ENCODE measurements around the gene JAKMIP1. TPM values are rescaled to one million over a fixed set of nuclear protein-coding genes. Genes with fewer than 3 reads are reported as not detected.

The JAKMIP1 gene
- total RNA-seq, 2 donors from 2014 or later = 0.10 to 0.21 TPM

GRCh38 chr4:6087669-6088341 lies 112.5 kb downstream of the JAKMIP1 start:
- DNase-seq (peak; percentile 36), ATAC-seq (peak in 1 of 2 donors; percentile 40)
- intact Hi-C loops (cut with DNase I) = loop anchor here in 1 of 2 donors (2.0 kb wide), 1 partner anchor 89 kb away; no protein-coding TSS in a partner anchor

- intact Hi-C loops (cut with DNase I) = loop anchor here in 1 of 2 donors (2.0 kb wide), 1 partner anchor 88 kb away; no protein-coding TSS in a partner anchor
- ATAC-seq = no peak
These were observed 113.5 kb downstream of the JAKMIP1 start for GRCh38 chr4:6086846-6087245.

GRCh38 chr4:6085691-6086628 lies 114.4 kb downstream of the JAKMIP1 start:
- DNase-seq (no peak), ATAC-seq (no peak)
- intact Hi-C loops (cut with DNase I) = loop anchor here in 1 of 2 donors (2.0 kb wide), 1 partner anchor 87 kb away; no protein-coding TSS in a partner anchor

More at GRCh38 chr4:6086846-6087245, 113.5 kb downstream of the JAKMIP1 start:
- no peak for DNase-seq

- intact Hi-C loops (cut with DNase I) = no loop called here
- DNase-seq (no peak), ATAC-seq (no peak)
These were observed 115.2 kb downstream of the JAKMIP1 start for GRCh38 chr4:6085028-6085690.

GRCh38 chr4:6079965-6080364 lies 120.4 kb downstream of the JAKMIP1 start:
- intact Hi-C loops (cut with DNase I) = no loop called here
- DNase-seq (no peak), ATAC-seq (no peak)

- no peak for DNase-seq
- intact Hi-C loops (cut with DNase I) = no loop called here
- ATAC-seq = no peak
These were observed 121.8 kb downstream of the JAKMIP1 start for GRCh38 chr4:6078560-6078959.

GRCh38 chr4:6076391-6076790 lies 124.0 kb downstream of the JAKMIP1 start:
- no peak for DNase-seq
- intact Hi-C loops (cut with DNase I) = no loop called here
- ATAC-seq = no peak

- intact Hi-C loops (cut with DNase I) = no loop called here
- ATAC-seq (no peak), DNase-seq (no peak)
These were observed 125.6 kb downstream of the JAKMIP1 start for GRCh38 chr4:6074758-6075157.

- no peak for DNase-seq
- intact Hi-C loops (cut with DNase I) = no loop called here
- ATAC-seq = no peak
These were observed 128.2 kb downstream of the JAKMIP1 start for GRCh38 chr4:6071959-6072720.

- ATAC-seq (no peak), DNase-seq (no peak)
- intact Hi-C loops (cut with DNase I) = no loop called here
These were observed 129.0 kb downstream of the JAKMIP1 start for GRCh38 chr4:6071191-6071958.

GRCh38 chr4:6069845-6070709 lies 130.3 kb downstream of the JAKMIP1 start:
- no peak for DNase-seq
- no peak for ATAC-seq
- intact Hi-C loops (cut with DNase I) = no loop called here

GRCh38 chr4:6068986-6069385 lies 131.4 kb downstream of the JAKMIP1 start:
- DNase-seq (no peak), ATAC-seq (no peak)
- intact Hi-C loops (cut with DNase I) = no loop called here

- DNase-seq (no peak), ATAC-seq (no peak)
- intact Hi-C loops (cut with DNase I) = no loop called here
These were observed 134.3 kb downstream of the JAKMIP1 start for GRCh38 chr4:6065934-6066590.

GRCh38 chr4:6065166-6065565 lies 135.2 kb downstream of the JAKMIP1 start:
- no peak for DNase-seq
- intact Hi-C loops (cut with DNase I) = no loop called here
- no peak for ATAC-seq

- ATAC-seq = no peak
These were observed 136.0 kb downstream of the JAKMIP1 start for GRCh38 chr4:6064383-6064782.

GRCh38 chr4:6063684-6064083 lies 136.7 kb downstream of the JAKMIP1 start:
- ATAC-seq = no peak
- no peak for DNase-seq
- intact Hi-C loops (cut with DNase I) = no loop called here

More at GRCh38 chr4:6064383-6064782, 136.0 kb downstream of the JAKMIP1 start:
- intact Hi-C loops (cut with DNase I) = no loop called here
- no peak for DNase-seq

GRCh38 chr4:6062133-6062532 lies 138.2 kb downstream of the JAKMIP1 start:
- ATAC-seq = no peak
- intact Hi-C loops (cut with DNase I) = no loop called here
- no peak for DNase-seq

Measured in left cardiac atrium (tissue), 4 donors.